Adrenal gland (tissue), 5 donors: ENCODE results near the gene ABHD18.

Source experiments
- CTCF ChIP-seq, 6 experiments: fragments of 450-650 bp in 4 of 6; fragments of 200-600 bp in 2 of 6; sonication (generic) in 1 of 6; IDR thresholded peaks; 1 replicate in 5 of 6; 2 replicates in 1 of 6; pipeline versions ENCODE4 v1.5.1 to v1.8.0; 2016 to 2021; ENCODE audit warnings: antibody characterized with exemption in 6 of 6, mild to moderate bottlenecking in 2 of 6, moderate library complexity in 1 of 6
- POLR2A ChIP-seq, 2 donors: fragments of 450-650 bp; IDR thresholded peaks; one replicate each; pipeline ENCODE4 v1.6.1; 2017; ENCODE audit warnings: antibody characterized with exemption in 2 of 2, mild to moderate bottlenecking in 2 of 2, moderate library complexity in 1 of 2
- donor health status: DM: no; HTN: no; CAD: no.

GRCh38 chr4:127922226-127922625 is 43.0 kb upstream of the ABHD18 start:
- TF ChIP-seq CTCF (IDR thresholded peaks at IDR 0.05) (no peak), POLR2A (IDR thresholded peaks at IDR 0.05) (no peak)
